Activated CD4-positive, alpha-beta T cell treated with anti-CD3 and anti-CD28 coated beads, Interleukin-2, Interleukin-4, amounts not matched to agents 100 ng/mL and 50 ng/mL, durations not matched to agents 16 hours and 8 hours (primary cell): ENCODE results near the gene TMEM72.

Source experiments
- DNase-seq: peaks from one replicate; pipeline ENCODE4 v3.0.0-alpha.2; 2020; ENCODE audit warnings: low spot score

TMEM72 gene

GRCh38 chr10:44890696-44891563 is 20.2 kb upstream of the TMEM72 start:
- no peak for DNase-seq

GRCh38 chr10:44891721-44892120 is 19.4 kb upstream of the TMEM72 start:
- DNase-seq = no peak

- DNase-seq = no peak
Observed at GRCh38 chr10:44893604-44894468, 17.3 kb upstream of the TMEM72 start.

GRCh38 chr10:44894691-44895090 is 16.4 kb upstream of the TMEM72 start:
- DNase-seq = no peak

DNA sequence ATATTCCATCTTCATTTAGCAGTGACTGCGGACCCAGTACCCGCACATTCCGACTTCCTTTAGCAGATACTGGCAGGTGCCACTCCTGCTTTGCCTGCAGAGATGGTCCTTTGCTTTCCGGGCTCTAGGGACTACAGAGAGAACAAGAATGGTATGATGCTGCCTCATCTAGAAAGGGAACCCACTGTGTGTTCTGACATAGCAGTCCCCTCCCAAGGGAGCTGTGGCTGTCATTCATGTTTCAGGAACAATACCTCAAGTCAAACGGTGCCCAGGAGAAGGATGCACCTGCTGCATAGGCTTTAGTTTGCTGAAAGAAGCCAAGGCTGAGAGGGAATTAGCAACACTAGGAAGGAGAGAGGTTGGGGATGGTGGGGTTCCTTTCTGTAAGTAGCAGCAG is 15.9 kb upstream of the TMEM72 start:
- DNase-seq = no peak

GRCh38 chr10:44897049-44897448 is 14.1 kb upstream of the TMEM72 start:
- DNase-seq = no peak

DNA sequence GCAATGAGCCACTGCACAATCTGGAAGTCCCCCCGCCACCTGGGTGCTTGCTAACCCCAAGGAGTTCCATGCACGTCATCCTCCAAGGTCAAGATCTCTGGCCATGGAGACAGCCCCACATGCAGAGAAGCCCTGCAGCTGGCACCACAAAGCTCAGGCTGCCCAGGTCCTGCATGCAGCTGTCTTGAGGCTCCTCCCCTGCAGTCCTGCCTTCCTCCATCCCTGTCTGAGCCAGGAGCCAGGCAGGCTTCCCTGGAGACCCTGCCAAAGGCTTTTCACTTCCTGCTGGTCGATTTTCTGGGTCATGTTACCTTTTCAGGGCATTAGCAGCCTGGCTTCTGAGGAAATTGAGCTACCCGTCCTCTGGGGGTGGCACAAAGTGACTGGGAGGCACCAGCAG is 12.5 kb upstream of the TMEM72 start:
- no peak for DNase-seq

GRCh38 chr10:44899450-44900080 is 11.6 kb upstream of the TMEM72 start:
- no peak for DNase-seq

DNA sequence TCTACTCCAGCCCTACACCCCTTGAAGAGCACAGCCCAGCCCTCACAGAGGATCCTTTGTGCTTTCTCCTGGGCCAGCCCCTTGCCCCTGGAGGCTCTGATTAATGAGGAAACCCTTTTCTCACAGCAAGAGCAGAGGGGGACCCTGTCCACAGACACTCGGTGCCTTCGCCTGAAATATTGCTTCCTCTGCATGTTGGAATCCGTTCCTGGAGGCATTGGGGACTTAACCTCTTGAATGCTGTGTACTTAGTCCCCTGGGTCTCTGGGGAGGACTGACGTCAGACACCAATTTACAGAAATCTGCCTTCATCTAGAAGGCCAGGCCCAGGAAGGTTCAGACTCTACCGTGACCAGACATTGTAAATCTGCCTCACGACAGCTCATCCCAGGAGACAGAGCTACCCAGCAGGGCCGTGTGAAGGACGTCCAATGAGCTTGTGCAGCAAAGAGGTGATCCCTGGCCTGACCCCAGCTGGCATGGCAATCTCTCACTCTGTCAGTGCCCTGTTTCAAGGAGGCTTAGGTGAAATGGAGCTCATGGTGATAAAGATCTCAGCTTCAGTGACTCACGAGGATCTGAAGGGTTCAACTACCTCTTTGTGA is 8.1 kb upstream of the TMEM72 start:
- no peak for DNase-seq

DNA sequence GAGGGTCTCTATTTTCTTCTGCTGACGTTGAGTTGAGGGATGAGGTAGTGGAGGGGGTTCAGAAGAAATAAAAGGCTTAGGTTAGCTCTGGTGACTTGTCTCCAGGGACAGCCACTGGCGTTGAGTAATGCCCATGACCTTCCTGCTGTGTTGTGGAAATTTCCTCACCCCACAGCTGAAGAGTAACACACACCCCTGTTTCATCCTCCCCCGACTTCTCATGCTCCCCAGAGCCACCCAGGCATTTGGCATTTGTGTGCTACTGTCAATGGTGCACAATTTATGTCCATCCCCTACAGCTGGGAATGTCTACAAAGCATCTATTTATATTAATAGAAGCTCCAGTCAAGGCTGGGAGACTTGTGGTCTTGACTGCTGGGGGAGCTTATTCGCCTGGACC is 4.7 kb upstream of the TMEM72 start:
- no peak for DNase-seq

- no peak for DNase-seq
Observed at GRCh38 chr10:44907556-44907955, 3.6 kb upstream of the TMEM72 start.

- no peak for DNase-seq
Observed at GRCh38 chr10:44908066-44908749, 2.9 kb upstream of the TMEM72 start.

DNA sequence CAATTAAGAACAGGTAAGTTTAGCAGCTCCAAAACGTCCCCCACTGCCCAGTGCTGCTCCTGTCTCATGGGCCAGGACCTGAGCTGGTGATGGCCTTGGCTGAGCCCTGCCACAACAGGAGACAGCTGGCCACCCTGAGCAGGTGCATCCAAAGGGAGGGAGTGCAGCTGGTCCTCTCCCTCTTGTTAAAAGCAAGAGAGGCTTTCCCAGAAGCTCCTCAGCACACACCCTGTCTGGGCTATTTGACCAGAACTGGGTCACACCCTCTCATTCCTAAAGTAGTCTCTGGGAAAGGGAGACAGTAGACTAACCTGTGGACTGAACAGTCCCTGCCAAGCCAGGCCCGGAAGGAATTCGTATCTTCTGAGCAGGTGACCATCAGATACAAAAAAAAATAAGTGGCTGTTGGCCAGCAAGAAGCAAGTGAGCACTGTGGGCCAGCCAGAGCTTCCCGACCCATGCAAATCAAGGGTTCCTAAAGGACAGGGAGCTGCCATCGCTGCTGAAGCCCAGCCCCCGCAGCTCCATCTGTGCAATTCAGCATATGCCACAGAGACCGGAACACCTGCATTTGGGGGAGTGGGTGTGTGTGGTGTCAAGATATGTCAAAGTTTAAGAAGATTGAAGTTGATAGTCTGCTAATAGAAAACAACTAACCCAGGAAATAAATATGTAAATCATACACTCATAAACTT is 2.1 kb upstream of the TMEM72 start:
- no peak for DNase-seq

- no peak for DNase-seq
Observed at GRCh38 chr10:44909910-44910309, 1.2 kb upstream of the TMEM72 start.

DNA sequence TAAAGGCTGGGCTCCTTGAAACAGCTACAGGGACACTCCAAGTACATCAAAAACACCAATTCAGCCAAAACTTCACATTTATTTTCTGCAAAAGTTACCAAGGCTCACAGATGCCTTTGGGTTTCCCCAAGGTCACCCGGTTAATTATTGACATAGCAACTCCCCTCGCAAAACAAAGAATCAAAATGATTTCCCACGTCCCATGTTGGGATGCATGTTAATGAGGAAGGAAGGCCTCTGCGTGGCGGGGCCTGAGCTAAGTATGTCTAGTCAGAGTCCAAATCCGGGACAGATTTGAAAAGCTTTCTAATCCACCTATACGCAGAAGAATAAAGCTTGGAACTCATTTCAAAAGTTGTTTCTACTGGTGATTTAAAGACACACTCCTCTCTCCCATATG is 535 bp upstream of the TMEM72 start:
- no peak for DNase-seq

- no peak for DNase-seq
Observed at GRCh38 chr10:44911951-44912350, 814 bp downstream of the TMEM72 start.

DNA sequence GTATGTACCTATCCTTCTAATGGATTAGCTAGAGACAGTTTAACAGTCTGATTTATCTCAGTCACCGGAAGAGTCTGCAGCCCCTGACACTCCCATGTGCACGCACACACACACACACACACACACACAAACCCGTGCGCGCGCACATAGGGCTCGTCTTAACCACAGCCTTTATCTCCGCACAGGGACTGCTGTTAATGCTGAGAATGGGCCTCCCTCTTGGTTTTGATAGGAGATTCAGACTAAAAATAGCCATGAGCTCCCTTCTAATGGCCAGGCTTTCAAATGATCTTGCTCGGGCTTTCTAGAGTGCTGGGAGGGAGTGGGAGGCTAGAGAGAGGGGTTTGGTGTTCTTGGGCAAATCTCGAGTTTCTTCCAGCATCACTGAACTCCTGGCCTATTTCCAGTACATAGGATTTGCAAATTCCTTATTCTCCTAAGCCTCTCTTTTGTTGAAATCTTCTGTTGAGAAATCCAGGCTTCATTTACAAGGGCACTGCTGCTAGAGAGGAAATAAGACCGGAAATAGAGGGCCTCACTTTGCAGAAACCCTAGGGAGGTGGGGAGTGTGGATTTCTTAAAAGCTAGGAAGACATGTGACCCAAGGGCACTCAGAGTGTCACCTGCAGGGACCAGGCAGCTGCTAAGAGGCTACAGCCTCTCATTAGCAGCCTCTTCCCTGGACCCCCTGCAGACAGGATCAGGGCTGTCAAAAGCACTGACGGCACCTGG is 2.4 kb downstream of the TMEM72 start:
- no peak for DNase-seq

- no peak for DNase-seq
Observed at GRCh38 chr10:44914891-44915290, 3.8 kb downstream of the TMEM72 start.

GRCh38 chr10:44916429-44916828 is 5.3 kb downstream of the TMEM72 start:
- DNase-seq = no peak

- DNase-seq = no peak
Observed at GRCh38 chr10:44917848-44918247, 6.7 kb downstream of the TMEM72 start.
